Ascending aorta (tissue), 2 donors: Measurements from ENCODE around the gene PPL. TPM values are rescaled to one million over a fixed set of nuclear protein-coding genes. Genes with fewer than 3 reads are reported as not detected.

ENCODE experiments used
- DNase-seq, 2 donors: peaks; one replicate each; pipeline ENCODE4 v3.0.0-alpha.2; 2019; ENCODE audit warnings: low spot score in 2 of 2
- H3K27ac ChIP-seq, 2 donors: fragments of 200-600 bp; sonication (generic); one replicate each; pipeline ENCODE4 v1.5.1; 2016 to 2017; ENCODE audit warnings: mild to moderate bottlenecking in 1 of 2
- H3K27me3 ChIP-seq: fragments of 200-600 bp; sonication (generic); one replicate; pipeline ENCODE4 v1.5.1; 2017
- H3K36me3 ChIP-seq, 2 donors: fragments of 200-600 bp; sonication (generic); one replicate each; pipeline ENCODE4 v1.5.1; 2016
- H3K4me1 ChIP-seq, 2 donors: fragments of 200-600 bp; sonication (generic); one replicate each; pipeline ENCODE4 v1.5.1; 2016 to 2017; ENCODE audit warnings: mild to moderate bottlenecking in 1 of 2
- H3K4me3 ChIP-seq, 2 donors: fragments of 200-600 bp; sonication (generic); one replicate each; pipeline ENCODE4 v1.5.1; 2016 to 2017; ENCODE audit warnings: mild to moderate bottlenecking in 1 of 2
- H3K9me3 ChIP-seq, 2 donors: fragments of 200-600 bp; sonication (generic); one replicate each; pipeline ENCODE4 v1.5.1; 2016
- intact Hi-C: fragments of 100-400 bp; cut with DNase I; formaldehyde crosslinking; loops from one replicate; pipeline ENCODE4 v1.15.1; 2023
- total RNA-seq: library from RNA; depleted of rRNA; stranded (reverse); fragments of >200 nt; gene quantifications from one replicate; pipeline ENCODE4 v1.1.0, GENCODE V29; 2016
- TF ChIP-seq, protein P1 (sequence below), 3 experiments: fragments of 200-600 bp in 2 of 3; fragments of 450-650 bp in 1 of 3; sonication (generic) in 2 of 3; IDR thresholded peaks; one replicate each; pipeline ENCODE4 v1.5.1; 2016 to 2019; ENCODE audit warnings: antibody characterized with exemption in 3 of 3, mild to moderate bottlenecking in 1 of 3, moderate library complexity in 1 of 3

Gene PPL
- total RNA-seq, 1 donor from 2014 or later: 25.7 TPM

DNA sequence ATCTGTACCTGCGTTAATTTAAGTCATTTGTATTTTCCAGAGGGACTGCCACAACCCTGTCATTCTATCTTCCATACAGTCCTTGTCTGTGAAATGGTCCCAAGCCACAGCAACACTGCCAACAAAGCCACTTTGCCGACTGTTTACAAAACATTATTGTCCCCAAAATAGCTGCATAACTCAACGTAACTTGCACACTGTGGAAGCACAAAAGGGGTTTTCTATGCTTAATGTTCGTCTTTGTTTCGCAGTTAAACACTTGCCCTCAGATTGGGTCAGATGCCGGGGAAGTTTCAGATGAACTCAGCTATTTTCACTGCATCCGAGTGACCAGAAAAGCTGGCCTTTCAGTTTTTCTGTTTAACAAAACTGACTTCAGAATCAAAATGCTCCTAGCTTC, 25.8 kb upstream of the PPL start:
- Histone ChIP-seq H3K4me1 (peaks cover 0 to 8% of the 10 kb centered on the region in 2 donors), H3K27ac (no peak overlapping the region), H3K36me3 (no peaks in the 10 kb centered on the region), H3K9me3 (no peaks in the 10 kb centered on the region), H3K27me3 (no peaks in the 10 kb centered on the region), H3K4me3 (no peak overlapping the region)
- DNase-seq: no peak
- TF ChIP-seq, protein P1, sequence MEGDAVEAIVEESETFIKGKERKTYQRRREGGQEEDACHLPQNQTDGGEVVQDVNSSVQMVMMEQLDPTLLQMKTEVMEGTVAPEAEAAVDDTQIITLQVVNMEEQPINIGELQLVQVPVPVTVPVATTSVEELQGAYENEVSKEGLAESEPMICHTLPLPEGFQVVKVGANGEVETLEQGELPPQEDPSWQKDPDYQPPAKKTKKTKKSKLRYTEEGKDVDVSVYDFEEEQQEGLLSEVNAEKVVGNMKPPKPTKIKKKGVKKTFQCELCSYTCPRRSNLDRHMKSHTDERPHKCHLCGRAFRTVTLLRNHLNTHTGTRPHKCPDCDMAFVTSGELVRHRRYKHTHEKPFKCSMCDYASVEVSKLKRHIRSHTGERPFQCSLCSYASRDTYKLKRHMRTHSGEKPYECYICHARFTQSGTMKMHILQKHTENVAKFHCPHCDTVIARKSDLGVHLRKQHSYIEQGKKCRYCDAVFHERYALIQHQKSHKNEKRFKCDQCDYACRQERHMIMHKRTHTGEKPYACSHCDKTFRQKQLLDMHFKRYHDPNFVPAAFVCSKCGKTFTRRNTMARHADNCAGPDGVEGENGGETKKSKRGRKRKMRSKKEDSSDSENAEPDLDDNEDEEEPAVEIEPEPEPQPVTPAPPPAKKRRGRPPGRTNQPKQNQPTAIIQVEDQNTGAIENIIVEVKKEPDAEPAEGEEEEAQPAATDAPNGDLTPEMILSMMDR (IDR thresholded peaks at IDR 0.05): no peak
- intact Hi-C loops: no loop called here

DNA sequence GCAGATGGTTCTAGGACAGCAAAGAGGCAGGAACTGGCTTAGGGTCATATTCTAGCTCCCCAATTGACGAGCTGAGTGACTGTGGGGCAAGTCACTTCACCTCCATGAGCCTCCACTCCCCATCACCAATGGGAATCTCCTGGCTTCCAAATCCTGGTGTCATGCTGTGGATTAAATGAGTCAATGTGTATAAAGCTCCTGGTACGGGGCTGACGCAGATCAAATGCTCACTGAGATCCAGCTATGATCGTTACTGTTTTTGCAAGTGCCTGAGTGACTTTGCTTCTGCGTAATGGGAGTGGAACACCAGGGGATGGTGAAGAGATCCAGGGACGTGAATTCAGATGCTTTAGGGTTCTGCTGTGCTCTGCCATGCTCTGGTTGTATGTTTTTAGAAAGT, 23.6 kb upstream of the PPL start:
- no peak for DNase-seq
- H3K9me3 ChIP-seq: no peaks in the 10 kb centered on the region
- no peaks in the 10 kb centered on the region for H3K36me3 ChIP-seq
- intact Hi-C loops: no loop called here
- H3K4me1 ChIP-seq: peaks cover 0 to 11% of the 10 kb centered on the region in 2 donors
- no peak overlapping the region for H3K4me3 ChIP-seq
- no peaks in the 10 kb centered on the region for H3K27me3 ChIP-seq
- H3K27ac ChIP-seq: no peak overlapping the region
- TF ChIP-seq, protein P1 (IDR thresholded peaks at IDR 0.05): no peak

GRCh38 chr16:4958510-4959438, 21.8 kb upstream of the PPL start:
- Histone ChIP-seq H3K36me3 (no peaks in the 10 kb centered on the region), H3K9me3 (no peaks in the 10 kb centered on the region), H3K27me3 (no peaks in the 10 kb centered on the region), H3K4me1 (peaks cover 0 to 11% of the 10 kb centered on the region in 2 donors), H3K27ac (no peak overlapping the region), H3K4me3 (peak overlapping the region; percentile 51 to 67)
- DNase-seq: no peak
- intact Hi-C loops: loop anchor here (1.0 to 5.0 kb wide), 6 partner anchors 13 to 336 kb away; partner anchors contain the start of genes ALG1, ANKS3, DNAAF8 and MGRN1
- TF ChIP-seq, protein P1 (IDR thresholded peaks at IDR 0.05): no peak

- H3K27ac ChIP-seq: peak within 1 kb of the TSS in 1 of 2 donors; percentile 49
- intact Hi-C loops: loop anchor here (1.0 to 5.0 kb wide), 8 partner anchors 13 to 336 kb away; partner anchors contain the start of genes ALG1, ANKS3, DNAAF8 and MGRN1
- peak; percentile 86 to 98 for DNase-seq
- no peaks in the 10 kb centered on the region for H3K27me3 ChIP-seq
- TF ChIP-seq, protein P1 (IDR thresholded peaks at IDR 0.05): no peak
- no peaks in the 10 kb centered on the region for H3K36me3 ChIP-seq
- peak within 1 kb of the TSS; percentile 53 to 67 for H3K4me3 ChIP-seq
- H3K4me1 ChIP-seq: peaks cover 0 to 11% of the 10 kb centered on the region in 2 donors
- no peaks in the 10 kb centered on the region for H3K9me3 ChIP-seq
Observed at GRCh38 chr16:4957720-4958509, 21.0 kb upstream of the PPL start, which contains the start of gene SEC14L5. Gene SEC14L5, plus strand, starts transcription at chr16:4958330. Its CDS starts 994 bp downstream, at chr16:4959324.

DNA sequence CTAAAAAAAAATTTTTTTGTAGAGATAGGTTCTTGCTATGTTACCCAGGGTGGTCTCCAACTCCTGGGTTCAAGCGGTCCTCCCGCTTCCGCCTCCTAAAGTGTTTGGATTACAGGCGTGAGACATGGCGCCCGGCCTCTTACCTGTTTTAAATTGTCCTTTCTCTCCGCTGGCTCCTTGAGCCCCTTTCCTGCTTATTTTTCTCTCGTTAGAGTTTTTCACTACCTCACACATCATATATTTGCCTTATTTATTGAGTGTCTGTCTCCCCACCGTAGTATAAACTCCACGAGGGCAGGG, 20.4 kb upstream of the PPL start:
- H3K27me3 ChIP-seq: no peaks in the 10 kb centered on the region
- no peaks in the 10 kb centered on the region for H3K36me3 ChIP-seq
- peaks cover 0 to 11% of the 10 kb centered on the region in 2 donors for H3K4me1 ChIP-seq
- TF ChIP-seq, protein P1 (IDR thresholded peaks at IDR 0.05): no peak
- H3K9me3 ChIP-seq: no peaks in the 10 kb centered on the region
- no peak for DNase-seq
- H3K27ac ChIP-seq: peak overlapping the region in 1 of 2 donors; percentile 49
- intact Hi-C loops: loop anchor here (2.0 to 5.0 kb wide), 4 partner anchors 23 to 335 kb away; partner anchors contain the start of genes ALG1, MGRN1 and ROGDI
- H3K4me3 ChIP-seq: peak overlapping the region; percentile 53 to 67
